Chondrocyte (in vitro differentiated cells): Measurements from ENCODE around the gene SCNN1B. TPM values are rescaled to one million over a fixed set of nuclear protein-coding genes. Genes with fewer than 3 reads are reported as not detected.
"Not testable (repeated sequence)": the region's sequence is repeated elsewhere in the genome, so short reads cannot be mapped to it uniquely, and the experiment has no call there.

ENCODE experiments used
- DNase-seq: peaks from one replicate; pipeline ENCODE4 v3.0.0; 2021; ENCODE audit warnings: mixed read lengths, low spot score
- H3K27ac Mint-ChIP-seq: one replicate; pipeline ENCODE4 v1.8.0; 2021; ENCODE audit warnings: mild to moderate bottlenecking, moderate library complexity, mixed read lengths; ENCODE audit not compliant: unreplicated experiment
- H3K27me3 Mint-ChIP-seq: 2 replicates; pipeline ENCODE4 v1.8.0; 2021; ENCODE audit warnings: low read depth, mixed read lengths
- H3K36me3 Mint-ChIP-seq: 2 replicates; pipeline ENCODE4 v1.8.0; 2021; ENCODE audit warnings: low read depth, mixed read lengths
- H3K4me1 Mint-ChIP-seq: 2 replicates; pipeline ENCODE4 v1.8.0; 2021; ENCODE audit warnings: low read depth, mild to moderate bottlenecking, mixed read lengths
- H3K4me3 Mint-ChIP-seq: one replicate; pipeline ENCODE4 v1.8.0; 2021; ENCODE audit warnings: mild to moderate bottlenecking, moderate library complexity, mixed read lengths; ENCODE audit not compliant: unreplicated experiment
- H3K9me3 Mint-ChIP-seq: 2 replicates; pipeline ENCODE4 v1.8.0; 2021; ENCODE audit warnings: low read depth, mixed read lengths
- total RNA-seq: library from RNA; stranded (reverse); gene quantifications from 3 replicates; pipeline ENCODE4 v1.2.1, GENCODE V29; 2021
- TF ChIP-seq, protein P1 (sequence below): fragments of 200-600 bp; sonication (generic); IDR thresholded peaks from 2 replicates; pipeline ENCODE4 v1.5.0; 2021; ENCODE audit warnings: antibody characterized with exemption, mild to moderate bottlenecking, moderate library complexity

Gene SCNN1B
- total RNA-seq, 1 donor from 2014 or later, result not detected

DNA sequence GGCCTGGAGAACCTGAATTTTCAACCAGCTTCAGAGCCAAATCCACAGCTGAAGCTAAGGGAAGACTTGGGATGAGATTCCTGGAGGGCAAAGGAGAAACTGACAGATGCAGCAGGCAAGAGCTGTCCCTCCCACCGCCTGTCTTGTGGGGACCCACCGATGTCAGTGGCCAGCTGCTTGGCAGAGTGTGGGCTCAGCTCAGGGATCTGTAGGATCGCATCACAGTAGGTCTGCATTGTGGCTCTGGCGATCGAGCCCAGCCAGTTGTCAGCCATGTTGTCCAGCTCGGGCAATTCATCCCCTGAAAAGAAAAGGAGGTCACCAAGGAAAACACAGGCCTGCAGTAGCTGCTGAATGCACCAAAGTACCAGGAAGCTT is 90.1 kb downstream of the SCNN1B start:
- Mint-ChIP-seq H3K36me3 (peaks cover 53% of the 10 kb centered on the region), H3K4me3 (no peak overlapping the region)

GRCh38 chr16:23394141-23394831 is 92.2 kb downstream of the SCNN1B start:
- TF ChIP-seq, protein P1, sequence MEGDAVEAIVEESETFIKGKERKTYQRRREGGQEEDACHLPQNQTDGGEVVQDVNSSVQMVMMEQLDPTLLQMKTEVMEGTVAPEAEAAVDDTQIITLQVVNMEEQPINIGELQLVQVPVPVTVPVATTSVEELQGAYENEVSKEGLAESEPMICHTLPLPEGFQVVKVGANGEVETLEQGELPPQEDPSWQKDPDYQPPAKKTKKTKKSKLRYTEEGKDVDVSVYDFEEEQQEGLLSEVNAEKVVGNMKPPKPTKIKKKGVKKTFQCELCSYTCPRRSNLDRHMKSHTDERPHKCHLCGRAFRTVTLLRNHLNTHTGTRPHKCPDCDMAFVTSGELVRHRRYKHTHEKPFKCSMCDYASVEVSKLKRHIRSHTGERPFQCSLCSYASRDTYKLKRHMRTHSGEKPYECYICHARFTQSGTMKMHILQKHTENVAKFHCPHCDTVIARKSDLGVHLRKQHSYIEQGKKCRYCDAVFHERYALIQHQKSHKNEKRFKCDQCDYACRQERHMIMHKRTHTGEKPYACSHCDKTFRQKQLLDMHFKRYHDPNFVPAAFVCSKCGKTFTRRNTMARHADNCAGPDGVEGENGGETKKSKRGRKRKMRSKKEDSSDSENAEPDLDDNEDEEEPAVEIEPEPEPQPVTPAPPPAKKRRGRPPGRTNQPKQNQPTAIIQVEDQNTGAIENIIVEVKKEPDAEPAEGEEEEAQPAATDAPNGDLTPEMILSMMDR, result no peak

More for the DNA sequence above, 90.1 kb downstream of the SCNN1B start:
- peak; percentile 59 for DNase-seq
- H3K4me1 Mint-ChIP-seq, result no peaks in the 10 kb centered on the region
- TF ChIP-seq, protein P1, result no peak
- H3K27me3 Mint-ChIP-seq, result no peaks in the 10 kb centered on the region
- no peaks in the 10 kb centered on the region for H3K9me3 Mint-ChIP-seq
- H3K27ac Mint-ChIP-seq, result no peak overlapping the region

GRCh38 chr16:23395732-23396131 is 93.6 kb downstream of the SCNN1B start:
- no peaks in the 10 kb centered on the region for H3K27me3 Mint-ChIP-seq
- no peak overlapping the region for H3K4me3 Mint-ChIP-seq
- no peaks in the 10 kb centered on the region for H3K4me1 Mint-ChIP-seq
- H3K36me3 Mint-ChIP-seq, result peaks cover 58% of the 10 kb centered on the region
- H3K9me3 Mint-ChIP-seq, result no peaks in the 10 kb centered on the region
- no peak overlapping the region for H3K27ac Mint-ChIP-seq
- DNase-seq, result peak; percentile 19
- TF ChIP-seq, protein P1, result no peak

More at GRCh38 chr16:23394141-23394831, 92.2 kb downstream of the SCNN1B start:
- H3K27me3 Mint-ChIP-seq, result no peaks in the 10 kb centered on the region
- no peak overlapping the region for H3K4me3 Mint-ChIP-seq
- no peaks in the 10 kb centered on the region for H3K9me3 Mint-ChIP-seq
- DNase-seq, result no peak
- no peak overlapping the region for H3K27ac Mint-ChIP-seq
- H3K4me1 Mint-ChIP-seq, result no peaks in the 10 kb centered on the region
- H3K36me3 Mint-ChIP-seq, result peaks cover 55% of the 10 kb centered on the region

DNA sequence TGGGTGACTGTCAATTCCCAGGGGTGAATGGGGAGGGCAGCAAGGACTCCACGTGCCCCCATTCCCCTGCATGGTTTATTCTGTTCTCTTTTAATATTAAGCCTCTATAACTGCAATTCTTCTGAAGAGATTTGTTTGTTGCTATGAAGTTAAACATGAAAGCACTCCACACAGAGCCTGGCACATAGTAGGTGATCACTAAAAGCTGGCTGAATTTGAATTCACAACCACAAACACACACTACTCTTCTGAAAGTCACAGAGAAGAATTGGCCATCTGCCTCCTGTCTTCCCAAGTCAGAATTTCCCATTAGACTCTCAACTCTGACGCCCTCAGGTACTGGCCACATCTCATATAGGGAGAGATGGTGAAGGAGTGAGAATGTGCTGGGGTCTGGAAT is 95.4 kb downstream of the SCNN1B start:
- TF ChIP-seq, protein P1, result no peak
- H3K9me3 Mint-ChIP-seq, result no peaks in the 10 kb centered on the region
- H3K27me3 Mint-ChIP-seq, result no peaks in the 10 kb centered on the region
- H3K36me3 Mint-ChIP-seq, result peaks cover 53% of the 10 kb centered on the region
- no peak for DNase-seq
- no peaks in the 10 kb centered on the region for H3K4me1 Mint-ChIP-seq
- H3K27ac Mint-ChIP-seq, result no peak overlapping the region
- H3K4me3 Mint-ChIP-seq, result no peak overlapping the region

DNA sequence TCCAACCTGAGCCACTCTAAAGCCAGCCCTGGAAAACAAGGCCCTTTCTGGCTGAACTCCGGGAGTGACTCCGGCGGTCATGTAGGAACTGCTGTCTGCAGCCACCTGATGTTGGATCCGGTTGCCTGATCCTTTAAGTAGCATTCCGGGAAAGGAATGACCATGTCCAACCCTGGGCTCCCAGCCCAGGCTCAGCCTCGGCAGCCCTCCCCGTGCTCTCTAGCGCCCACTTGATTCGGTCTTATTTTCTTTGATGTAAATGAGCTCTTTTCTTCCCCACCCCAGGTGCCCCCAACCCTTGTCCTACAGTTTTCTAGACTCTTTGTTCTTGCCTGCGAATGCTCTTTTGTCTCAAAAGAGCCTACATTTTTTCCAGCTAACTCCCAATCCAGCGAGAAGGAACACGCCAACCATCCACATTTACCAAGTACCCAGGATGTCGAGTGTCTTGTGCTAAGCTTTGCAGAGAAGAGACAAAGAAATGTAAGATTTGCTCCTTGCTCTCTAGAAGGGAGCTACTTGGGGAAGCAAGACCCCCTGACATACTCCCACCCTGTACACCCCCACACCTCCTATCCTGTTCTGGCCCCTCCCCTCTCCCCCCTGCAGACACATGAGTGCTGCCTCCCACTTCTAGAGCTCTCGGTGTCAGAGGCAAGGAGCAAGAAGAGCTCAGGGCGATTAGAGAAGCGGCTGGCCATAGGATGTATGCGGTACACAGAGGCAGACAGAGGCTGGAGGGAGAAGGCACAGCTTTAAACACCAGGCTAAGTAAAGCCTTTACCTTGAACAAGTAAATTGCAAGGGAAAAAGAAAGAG is 97.1 kb downstream of the SCNN1B start:
- Mint-ChIP-seq H3K4me3 (no peak overlapping the region), H3K27ac (peak overlapping the region; percentile 30), H3K9me3 (no peaks in the 10 kb centered on the region), H3K4me1 (peaks cover 3% of the 10 kb centered on the region), H3K27me3 (no peaks in the 10 kb centered on the region), H3K36me3 (peaks cover 58% of the 10 kb centered on the region)
- TF ChIP-seq, protein P1, result no peak
- DNase-seq, result peak; percentile 52

- not testable (repeated sequence) for H3K27ac Mint-ChIP-seq, H3K27me3 Mint-ChIP-seq, H3K9me3 Mint-ChIP-seq, H3K4me1 Mint-ChIP-seq, H3K4me3 Mint-ChIP-seq
- peaks cover 54% of the 10 kb centered on the region for H3K36me3 Mint-ChIP-seq
- peak; percentile 29 for DNase-seq
Observed at GRCh38 chr16:23400447-23400846, 98.3 kb downstream of the SCNN1B start.
